Measurements from ENCODE around the gene BCL6.

DNA sequence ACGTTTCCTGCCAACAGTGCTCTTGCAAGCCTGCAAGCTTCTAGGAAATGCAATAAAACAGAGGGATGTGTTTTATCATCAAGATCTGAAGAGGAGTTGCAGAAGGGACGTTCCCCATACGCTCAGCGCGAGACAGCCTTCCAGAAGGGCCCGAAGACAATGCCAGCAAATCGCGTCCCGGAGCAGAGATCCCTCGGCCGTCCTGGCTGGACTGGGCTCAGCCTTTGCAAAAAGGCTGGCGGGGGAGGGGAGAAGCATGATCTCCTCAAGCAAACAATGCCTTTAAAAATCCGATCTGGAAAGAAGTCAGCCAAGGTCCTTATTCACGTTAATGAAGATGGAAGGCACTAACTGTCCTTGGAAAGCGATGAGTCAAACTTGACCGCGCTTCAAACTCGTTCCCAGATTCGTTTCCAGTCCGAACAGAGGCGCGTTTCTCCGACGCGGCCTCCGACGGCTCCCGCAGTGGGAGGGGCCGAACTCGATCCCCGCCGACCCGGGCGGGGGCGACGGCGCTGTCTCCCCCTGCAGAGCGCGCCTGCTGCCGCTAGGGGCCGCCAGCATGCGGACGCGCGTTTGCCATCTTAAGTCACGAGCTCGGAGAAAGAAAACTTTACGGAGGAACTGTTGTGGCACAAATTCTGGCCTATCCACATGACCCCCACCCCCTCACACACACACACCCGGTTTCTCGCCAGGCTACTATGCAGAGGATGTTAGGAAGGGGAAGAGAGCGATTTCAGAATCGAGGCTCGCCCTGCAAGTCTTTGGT lies 5.5 kb downstream of the BCL6 start:
- TF ChIP-seq, protein P1, sequence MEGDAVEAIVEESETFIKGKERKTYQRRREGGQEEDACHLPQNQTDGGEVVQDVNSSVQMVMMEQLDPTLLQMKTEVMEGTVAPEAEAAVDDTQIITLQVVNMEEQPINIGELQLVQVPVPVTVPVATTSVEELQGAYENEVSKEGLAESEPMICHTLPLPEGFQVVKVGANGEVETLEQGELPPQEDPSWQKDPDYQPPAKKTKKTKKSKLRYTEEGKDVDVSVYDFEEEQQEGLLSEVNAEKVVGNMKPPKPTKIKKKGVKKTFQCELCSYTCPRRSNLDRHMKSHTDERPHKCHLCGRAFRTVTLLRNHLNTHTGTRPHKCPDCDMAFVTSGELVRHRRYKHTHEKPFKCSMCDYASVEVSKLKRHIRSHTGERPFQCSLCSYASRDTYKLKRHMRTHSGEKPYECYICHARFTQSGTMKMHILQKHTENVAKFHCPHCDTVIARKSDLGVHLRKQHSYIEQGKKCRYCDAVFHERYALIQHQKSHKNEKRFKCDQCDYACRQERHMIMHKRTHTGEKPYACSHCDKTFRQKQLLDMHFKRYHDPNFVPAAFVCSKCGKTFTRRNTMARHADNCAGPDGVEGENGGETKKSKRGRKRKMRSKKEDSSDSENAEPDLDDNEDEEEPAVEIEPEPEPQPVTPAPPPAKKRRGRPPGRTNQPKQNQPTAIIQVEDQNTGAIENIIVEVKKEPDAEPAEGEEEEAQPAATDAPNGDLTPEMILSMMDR (IDR thresholded peaks at IDR 0.05), result peak; percentile 98 to 100
- TF ChIP-seq POLR2A (IDR thresholded peaks at IDR 0.05) (peak in 1 of 2 donors; percentile 56), POLR2AphosphoS5 (IDR thresholded peaks at IDR 0.05) (peak; percentile 41 to 85 (median 60))
